Subcutaneous adipose tissue (tissue), 4 donors: ENCODE measurements around the gene PDPN. TPM values are rescaled to one million over a fixed set of nuclear protein-coding genes. Genes with fewer than 3 reads are reported as not detected.

Experiments used
- CTCF ChIP-seq: fragments of 450-650 bp; IDR thresholded peaks from one replicate; pipeline ENCODE4 v1.5.1; 2016; ENCODE audit warnings: low read depth, mild to moderate bottlenecking, control low read depth, antibody characterized with exemption, moderate library complexity
- total RNA-seq, 4 donors: library from RNA; depleted of rRNA; stranded (reverse); fragments of >200 nt; gene quantifications; one replicate each; pipeline ENCODE4 v1.1.0, GENCODE V29; 2016

The PDPN gene
- total RNA-seq, 4 donors from 2014 or later: 6.6 to 12.1 (median 7.5) TPM

GRCh38 chr1:13577846-13578245 is 5.8 kb upstream of the PDPN start:
- no peak for TF ChIP-seq CTCF

GRCh38 chr1:13581446-13581845 is 2.2 kb upstream of the PDPN start:
- no peak for TF ChIP-seq CTCF

GRCh38 chr1:13582713-13583443 is 754 bp upstream of the PDPN start:
- TF ChIP-seq CTCF: no peak

- TF ChIP-seq CTCF: no peak
Measured at GRCh38 chr1:13583966-13584791, 547 bp downstream of the PDPN start.

- no peak for TF ChIP-seq CTCF
Measured at GRCh38 chr1:13584876-13585611, 1.4 kb downstream of the PDPN start.

- TF ChIP-seq CTCF: no peak
Measured at GRCh38 chr1:13585612-13585991, 2.0 kb downstream of the PDPN start.

- TF ChIP-seq CTCF: no peak
Measured at GRCh38 chr1:13586001-13586400, 2.4 kb downstream of the PDPN start.
